Thyroid gland (tissue), 4 donors: ENCODE data around the gene LRP6.

Source experiments
- POLR2A ChIP-seq, 2 donors: fragments of 450-650 bp; IDR thresholded peaks; one replicate each; pipeline ENCODE4 v1.6.1; 2017; ENCODE audit warnings: antibody characterized with exemption in 2 of 2, mild to moderate bottlenecking in 2 of 2, moderate library complexity in 1 of 2
- TF ChIP-seq, protein P1 (sequence below), 6 experiments: fragments of 200-600 bp in 3 of 6; fragments of 450-650 bp in 3 of 6; sonication (generic) in 3 of 6; IDR thresholded peaks; one replicate each; pipeline ENCODE4 v1.5.1; 2016 to 2019; ENCODE audit warnings: antibody characterized with exemption in 6 of 6, mild to moderate bottlenecking in 2 of 6, inconsistent platforms in 1 of 6, moderate library complexity in 1 of 6

DNA sequence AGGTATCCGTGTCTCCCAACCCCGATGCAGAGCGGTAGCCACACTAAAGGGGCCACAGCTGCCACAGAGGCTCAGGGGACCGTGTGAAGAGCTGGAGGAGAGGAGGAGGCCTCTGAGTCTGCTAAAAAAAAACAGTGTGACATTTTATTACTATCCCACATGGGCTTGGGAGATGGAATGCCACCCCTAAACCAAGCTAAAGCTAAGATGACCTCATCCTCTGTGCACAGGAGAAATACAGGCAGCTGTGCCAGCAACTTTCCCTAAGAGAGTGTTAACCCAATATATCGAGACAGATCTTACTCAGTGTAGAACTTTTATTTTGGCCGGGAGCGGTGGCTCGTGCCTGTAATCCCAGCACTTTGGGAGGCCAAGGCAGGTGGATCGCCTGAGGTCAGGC, 178.1 kb downstream of the LRP6 start:
- no peak for TF ChIP-seq POLR2A (IDR thresholded peaks at IDR 0.05)
- TF ChIP-seq, protein P1, sequence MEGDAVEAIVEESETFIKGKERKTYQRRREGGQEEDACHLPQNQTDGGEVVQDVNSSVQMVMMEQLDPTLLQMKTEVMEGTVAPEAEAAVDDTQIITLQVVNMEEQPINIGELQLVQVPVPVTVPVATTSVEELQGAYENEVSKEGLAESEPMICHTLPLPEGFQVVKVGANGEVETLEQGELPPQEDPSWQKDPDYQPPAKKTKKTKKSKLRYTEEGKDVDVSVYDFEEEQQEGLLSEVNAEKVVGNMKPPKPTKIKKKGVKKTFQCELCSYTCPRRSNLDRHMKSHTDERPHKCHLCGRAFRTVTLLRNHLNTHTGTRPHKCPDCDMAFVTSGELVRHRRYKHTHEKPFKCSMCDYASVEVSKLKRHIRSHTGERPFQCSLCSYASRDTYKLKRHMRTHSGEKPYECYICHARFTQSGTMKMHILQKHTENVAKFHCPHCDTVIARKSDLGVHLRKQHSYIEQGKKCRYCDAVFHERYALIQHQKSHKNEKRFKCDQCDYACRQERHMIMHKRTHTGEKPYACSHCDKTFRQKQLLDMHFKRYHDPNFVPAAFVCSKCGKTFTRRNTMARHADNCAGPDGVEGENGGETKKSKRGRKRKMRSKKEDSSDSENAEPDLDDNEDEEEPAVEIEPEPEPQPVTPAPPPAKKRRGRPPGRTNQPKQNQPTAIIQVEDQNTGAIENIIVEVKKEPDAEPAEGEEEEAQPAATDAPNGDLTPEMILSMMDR (IDR thresholded peaks at IDR 0.05): no peak
